Activated CD8-positive, alpha-beta memory T cell treated with anti-CD3 and anti-CD28 coated beads for 48 hours (primary cell): ENCODE results near the gene PTGIS.
A peak's percentile ranks its signal among the peaks of the same experiment; 100 is the strongest.

Experiments
- DNase-seq, 3 experiments: peaks; one replicate each; pipeline ENCODE4 v3.0.0-alpha.2; 2020; ENCODE audit warnings: low read depth in 2 of 3, low spot score in 2 of 3

PTGIS gene

DNA sequence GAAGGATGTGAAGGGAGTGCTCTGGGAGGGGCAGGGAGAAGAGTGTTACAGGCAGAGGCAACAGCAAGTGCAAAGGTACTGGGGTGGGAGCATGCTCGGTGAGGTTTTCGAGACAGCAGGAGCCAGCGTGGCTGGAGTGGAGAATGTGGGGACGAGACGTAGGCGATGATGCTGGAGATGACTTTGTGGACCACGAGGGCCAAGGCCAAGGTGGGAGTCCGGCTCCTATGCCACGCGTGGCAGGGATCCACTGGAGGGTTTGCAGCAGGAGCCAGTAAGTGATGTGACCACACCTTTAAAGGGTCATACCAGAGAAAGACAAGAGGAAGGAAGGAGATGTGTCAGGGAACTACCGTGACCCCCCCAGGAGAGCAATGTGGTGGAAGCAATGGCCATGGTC is 7.3 kb downstream of the PTGIS start:
- DNase-seq, result no peak

DNA sequence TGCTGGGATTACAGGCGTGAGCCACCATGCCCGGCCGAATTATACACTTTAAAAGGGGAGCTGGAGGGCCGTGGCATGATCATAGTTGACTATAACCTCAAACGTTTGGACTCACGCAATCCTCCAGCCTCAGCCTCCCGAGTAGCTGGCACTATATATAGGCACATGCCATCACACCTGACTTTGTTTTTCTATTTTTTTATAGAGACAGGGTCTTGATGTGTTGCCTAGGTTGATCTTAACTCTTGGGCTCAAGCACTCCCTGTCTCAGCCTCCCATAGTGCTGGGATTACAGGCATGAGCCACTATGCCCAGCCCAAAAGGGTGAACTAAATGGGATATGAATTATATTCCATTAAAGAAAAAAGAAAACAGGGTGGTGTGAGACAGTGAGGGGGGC is 7.8 kb downstream of the PTGIS start:
- no peak for DNase-seq

DNA sequence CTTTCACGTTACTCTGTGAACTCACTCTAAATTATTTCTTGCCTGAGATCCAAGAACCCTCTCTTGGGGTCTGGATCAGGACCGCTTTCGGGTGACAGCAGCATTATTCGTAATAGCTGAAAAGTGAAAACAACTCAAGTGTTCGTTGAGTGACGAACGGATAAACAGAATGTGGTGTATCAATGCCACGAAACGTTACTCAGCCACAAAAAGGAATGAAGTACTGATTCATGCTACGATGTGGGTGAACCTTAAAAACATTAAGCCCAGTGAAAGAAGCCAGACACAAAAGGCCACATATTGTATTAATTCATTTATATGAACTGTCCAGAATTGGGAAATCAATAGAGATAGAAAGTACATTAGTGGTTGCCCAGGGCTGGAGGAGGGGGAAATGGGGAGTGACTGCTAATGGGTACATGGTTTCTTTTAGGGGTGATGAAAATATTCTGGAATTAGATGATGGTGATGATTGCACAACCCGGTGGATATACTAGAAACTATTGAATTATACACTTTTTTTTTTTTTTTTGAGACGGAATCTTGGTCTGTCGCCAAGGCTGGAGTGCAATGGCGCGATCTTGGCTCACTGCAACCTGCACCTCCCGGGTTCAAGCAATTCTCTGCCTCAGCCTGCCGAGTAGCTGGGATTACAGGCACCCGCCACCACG is 8.4 kb downstream of the PTGIS start:
- no peak for DNase-seq

DNA sequence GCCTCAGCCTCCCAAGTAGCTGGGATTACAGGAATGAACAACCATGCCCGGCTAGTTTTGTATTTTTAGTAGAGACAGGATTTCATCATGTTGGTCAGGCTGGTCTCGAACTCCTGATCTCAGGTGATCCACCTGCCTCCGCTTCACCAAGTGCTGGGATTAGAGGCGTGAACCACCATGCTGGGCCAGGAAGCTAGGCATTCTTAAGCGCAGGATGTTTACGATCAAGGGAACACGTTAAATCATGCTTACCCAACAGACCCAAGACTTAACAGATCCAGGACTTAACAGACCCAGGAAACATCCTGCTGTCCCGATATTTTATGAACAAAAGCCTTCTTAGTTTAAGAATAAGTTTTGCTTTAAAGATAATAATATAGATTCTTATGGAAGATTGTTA is 9.1 kb downstream of the PTGIS start:
- no peak for DNase-seq

DNA sequence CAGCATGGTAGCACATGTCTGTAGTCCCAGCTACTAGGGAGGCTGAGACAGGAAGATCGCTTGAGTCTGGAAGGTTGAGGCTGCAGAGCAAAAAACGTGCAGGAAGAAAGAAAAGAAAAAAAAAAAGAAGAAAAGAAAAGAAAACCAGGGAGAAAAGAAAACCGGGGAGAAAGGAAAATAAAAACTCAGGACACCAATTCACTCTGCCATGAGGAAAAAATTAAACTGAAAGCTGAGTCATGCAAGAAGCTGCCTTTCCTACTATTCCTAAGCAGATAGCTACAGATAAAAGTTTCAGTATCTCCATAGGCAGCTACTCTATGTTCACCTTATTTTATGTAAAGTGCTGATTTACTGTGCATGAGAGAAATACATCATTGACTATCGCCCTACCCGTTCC is 10.5 kb downstream of the PTGIS start:
- DNase-seq, result no peak

DNA sequence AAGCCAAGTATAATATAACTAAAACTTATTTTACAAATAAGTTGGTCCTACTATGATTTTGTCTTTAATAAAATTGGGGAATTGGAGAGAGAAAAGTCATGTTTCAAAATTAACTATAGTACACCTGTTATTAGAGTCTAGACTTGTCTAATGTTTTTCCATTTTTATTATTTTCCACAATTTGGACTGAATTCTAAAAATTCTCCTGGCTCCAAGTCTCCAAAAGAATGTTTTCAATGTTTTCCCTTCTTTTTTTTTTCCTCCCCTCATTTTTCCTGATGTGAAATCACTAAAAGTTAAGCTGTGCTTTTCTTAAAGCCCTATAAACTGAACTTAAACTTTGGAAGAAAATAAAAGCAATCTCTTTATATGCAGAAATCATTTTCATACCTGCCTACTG is 11.3 kb downstream of the PTGIS start:
- DNase-seq, result no peak

DNA sequence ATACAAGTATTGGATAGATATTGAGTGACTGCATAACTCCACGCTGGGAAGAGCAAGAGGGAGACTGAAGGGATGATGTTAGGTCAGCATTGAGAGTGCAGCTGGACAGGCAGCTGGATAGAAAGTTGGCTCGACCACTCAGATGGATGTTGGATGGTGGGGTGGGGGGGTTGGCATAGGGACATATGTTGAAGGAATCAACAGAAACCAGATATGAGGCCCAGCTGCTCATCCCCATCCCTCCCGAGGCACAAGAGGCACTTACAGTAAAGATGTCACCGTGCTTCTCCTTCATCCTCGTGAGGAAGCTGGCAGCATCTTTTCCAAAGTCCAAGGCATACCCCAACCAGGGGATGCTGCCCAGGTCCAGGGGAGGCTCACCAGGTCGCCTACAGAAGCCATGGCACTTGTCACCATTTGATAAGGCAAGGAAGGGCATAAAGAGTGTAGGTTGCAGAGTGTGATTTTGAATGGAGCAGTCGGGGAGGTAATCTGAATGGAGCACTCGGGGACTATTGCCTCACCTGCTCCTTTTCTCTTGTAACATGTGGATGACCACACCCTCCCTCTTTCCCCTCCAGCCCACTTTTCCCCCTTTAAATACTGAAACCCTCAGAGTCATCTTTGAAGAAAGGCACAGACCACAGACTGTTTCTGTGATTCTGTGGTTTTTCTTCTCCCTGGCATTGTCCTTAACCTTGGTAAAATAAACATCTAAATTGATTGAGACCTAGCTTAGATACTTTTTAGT is 18.0 kb downstream of the PTGIS start:
- no peak for DNase-seq

DNA sequence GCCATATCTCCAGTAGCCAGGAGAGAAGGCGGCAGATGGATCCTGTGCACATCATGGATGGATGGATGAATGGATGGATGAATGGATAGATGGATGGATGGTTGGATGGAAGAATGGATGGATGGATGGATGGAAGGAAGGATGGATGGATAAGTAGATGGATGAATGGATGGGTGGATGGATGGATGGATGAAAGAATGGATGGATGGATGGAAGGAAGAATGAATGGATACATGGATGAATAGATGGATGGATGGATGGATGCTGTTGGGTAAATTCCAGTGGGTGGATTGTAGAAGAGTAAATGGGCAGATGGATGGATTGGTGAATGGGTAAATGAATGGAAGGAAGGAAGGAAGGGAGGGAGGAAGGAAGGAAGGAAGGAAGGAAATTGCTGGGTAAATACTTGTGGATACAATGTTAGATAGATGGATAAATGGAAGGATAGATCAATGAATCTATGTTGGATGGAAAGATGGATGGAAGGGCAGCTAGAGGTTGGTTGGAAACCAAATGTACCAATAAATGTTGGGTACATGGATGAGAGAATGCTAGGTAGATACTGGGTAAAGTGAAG is 19.5 kb downstream of the PTGIS start:
- DNase-seq, result no peak

DNA sequence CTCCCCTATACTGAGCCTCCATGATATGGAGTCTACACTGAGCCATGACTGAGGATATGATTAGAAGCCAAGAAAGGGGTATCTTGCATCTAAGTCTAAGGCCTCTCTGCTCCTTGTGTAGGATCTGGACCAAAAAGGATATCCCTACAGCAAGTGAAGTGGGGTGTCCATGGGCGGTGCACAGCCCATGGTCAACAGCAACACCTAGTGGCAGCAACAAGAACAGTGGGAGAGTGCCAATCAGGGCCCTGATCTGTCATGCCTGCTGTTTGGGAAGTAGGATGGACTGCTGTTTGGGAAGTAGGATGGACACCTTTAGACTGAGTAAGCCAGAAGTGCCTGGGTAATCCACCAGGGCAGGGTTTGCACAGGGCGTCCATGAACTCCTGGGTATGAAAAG is 22.4 kb downstream of the PTGIS start:
- DNase-seq, result no peak

DNA sequence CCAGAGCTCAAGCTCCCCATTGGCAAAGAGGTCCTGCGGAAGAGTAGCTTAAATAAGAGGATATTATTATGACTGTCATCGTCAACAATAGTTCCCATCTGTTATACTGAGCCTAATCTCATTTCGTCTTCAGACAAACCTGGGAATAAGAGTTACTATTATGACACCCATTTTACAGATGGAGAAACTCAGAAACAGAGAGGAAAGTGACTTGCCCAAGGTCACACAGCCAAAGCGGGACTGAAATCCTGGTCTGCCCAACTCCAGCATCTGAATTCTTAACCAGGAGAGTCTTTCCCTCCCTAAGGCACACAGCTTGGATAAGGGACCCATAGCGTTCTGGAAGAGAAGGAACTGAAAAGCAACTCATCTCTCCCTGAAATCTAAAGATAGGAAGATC is 23.4 kb downstream of the PTGIS start:
- DNase-seq, result no peak

DNA sequence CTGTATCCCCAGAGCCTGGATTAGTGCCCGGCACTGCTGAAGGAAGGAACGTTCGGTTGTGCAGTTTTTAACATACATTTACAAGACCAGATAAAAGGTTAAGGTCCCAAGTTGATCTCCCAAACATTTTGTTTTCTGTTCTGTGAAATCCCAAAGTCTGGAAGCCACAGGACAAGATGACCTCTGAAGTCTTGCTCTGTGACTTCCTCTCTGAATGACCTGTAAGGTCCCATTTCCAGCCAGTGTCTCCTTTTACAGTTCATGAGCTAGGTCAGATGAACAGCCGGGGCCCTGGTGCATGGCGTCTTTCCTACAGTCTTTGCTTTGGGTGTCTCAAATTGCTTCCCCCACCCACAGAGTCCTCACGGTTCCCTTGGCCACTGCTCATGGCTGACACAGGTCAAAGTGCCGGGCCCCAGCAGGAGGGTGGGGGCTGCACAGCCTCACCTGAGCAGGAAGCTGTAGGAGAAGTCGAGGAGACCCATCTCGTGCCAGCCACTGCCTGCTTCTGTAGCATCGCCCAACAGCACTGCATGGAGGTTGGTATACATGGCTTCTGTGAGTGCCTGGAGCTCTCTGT is 24.0 kb downstream of the PTGIS start:
- no peak for DNase-seq

DNA sequence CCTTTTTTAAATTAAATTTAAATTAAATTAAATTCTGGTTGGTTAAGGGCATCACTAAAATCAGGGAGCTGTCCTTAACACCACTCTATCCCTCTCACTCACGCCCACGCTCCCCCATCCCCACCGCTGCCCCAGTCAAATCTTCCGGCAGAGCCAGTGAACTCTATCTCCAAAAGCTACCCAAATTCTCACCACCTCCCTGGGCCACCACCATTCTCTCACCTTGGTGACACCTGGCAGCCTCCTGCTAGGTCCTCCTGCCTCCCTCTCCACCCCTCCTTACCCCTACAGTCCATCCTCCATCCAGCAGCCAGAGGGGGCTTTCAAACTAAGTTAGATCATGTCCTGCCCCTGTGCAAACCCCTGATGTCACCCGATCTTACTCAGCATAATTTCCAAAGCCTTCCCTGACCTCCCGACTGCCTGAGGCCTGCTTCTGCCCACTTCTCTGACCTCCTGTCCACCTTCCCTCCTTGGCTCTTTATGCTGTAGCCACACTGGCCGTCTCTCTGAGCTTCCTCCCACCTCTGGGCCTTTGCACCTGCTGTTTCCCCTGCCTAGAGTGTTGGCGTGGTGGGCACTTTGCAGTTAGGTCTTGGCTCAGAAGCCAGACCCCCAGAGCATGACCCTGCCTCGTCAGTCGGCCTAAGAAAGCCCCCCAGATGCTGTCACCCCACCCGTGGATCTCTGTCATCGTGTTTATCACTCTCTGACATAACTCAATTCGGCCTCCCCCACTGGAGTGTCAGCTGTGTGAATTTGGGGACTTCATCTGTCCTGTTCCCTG is 24.7 kb downstream of the PTGIS start:
- DNase-seq, result no peak

DNA sequence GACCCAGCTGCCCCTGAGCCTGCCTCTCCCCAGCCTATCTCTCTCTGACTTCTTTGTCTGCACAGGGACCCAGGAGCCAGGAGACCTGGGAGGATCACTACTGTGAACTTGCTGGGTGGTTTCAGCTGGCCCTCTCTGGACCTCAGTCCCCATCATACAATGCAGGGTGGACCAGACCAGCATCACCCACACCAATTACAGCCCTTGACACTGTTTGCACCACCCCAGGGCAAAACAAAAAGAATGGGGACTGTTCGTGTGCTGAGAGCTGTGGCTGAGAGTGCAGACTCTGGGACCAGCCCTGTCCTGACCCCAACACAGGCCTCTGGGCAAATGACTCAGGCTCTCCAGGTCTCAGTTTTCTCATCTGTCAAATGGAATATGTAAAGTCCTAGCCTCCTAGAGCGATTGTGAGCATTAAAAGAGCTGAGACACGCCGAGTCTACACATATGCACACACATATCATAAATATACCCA is 25.4 kb downstream of the PTGIS start:
- DNase-seq, result no peak

DNA sequence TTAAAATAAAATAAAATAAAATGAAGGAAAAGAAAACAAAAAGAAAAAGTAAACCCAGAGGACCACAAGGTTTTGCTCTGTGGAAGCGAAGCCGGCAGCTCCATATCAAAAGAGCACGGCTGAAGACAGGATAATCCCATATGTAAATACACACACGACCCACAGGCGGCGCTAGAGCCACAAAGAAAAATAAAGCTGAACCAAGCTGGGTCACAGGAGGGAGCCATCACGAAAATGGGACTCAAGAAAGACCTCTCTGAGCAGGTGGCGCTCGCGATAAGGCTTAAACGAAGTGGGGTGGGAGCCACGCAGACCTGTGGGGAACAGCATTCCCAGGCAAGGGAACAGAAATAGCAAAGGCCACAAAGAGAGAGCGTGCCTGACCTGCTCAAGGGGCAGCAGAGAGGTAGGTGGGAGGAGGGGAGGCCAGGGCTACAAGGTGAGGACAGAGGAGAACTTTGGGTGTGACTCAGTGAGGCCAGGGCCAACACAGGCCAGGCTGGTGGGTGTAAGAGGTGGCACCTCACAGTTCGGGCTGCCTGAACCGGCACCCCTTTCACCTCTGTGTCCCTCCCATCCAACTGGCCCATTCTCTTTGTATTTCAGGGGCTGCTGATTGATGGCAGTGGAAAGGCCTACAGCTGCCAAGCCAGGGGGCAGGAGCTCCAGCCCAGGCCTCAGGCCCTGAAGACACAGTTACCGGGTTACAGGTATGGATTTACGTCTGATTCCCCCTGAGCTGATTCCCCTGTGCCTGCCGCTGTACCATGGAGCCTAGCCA is 26.0 kb downstream of the PTGIS start:
- peak; percentile 38 to 63 (median 57) for DNase-seq

DNA sequence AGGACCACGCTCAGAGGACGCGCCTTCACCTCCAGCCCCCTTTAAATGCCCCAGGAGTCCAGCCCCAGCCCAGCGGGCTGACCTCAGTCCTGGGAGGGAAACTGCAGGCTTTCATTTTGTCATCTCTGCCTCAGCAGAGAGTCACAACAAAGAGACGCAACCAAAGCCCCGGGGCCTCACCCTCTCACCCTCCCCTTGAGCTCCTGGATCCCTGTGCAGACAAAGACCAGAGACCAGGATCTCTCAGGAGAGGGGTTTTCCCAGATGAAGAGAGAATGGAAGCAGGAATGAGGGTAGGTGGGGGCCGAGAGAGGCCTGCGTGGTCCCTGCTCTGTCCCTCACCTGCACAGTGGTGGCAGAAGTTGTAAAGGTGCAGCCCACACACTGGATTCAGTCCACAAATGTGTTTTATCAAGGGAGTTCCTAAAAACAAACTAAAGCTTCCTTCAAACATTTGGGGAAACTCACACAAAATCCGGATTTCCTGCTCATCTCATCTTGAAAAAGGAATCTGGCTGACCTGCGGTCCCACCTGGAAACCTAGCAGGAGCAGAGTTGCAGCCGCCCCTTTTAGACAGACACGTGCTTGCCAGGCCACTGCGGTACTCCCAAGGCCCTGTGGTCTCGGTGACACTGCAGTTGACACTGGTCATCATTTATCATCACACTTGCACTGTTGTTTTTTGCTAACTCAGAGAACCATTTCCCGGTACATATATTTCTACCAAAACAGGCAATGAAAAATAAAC is 27.1 kb downstream of the PTGIS start:
- no peak for DNase-seq

DNA sequence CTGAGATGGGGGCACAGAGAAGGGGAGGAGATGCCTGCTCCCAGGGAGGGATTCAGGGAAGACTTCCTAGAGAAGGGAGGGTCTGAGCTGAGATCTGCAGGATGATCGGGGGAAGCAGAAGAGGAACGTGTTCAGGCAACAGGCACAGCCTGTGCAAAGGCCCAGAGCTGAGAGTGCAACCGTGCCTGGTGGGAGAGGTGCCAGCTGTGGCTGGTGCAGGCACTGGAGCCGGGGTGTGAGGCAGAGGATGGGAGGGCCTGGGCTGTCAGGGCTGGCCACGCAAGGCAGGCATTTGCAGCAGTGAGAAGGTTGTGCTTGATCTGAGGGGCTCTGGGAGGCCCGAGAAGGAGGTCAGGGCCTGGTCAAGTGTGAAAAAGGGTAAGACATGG is 27.7 kb downstream of the PTGIS start:
- DNase-seq, result no peak

DNA sequence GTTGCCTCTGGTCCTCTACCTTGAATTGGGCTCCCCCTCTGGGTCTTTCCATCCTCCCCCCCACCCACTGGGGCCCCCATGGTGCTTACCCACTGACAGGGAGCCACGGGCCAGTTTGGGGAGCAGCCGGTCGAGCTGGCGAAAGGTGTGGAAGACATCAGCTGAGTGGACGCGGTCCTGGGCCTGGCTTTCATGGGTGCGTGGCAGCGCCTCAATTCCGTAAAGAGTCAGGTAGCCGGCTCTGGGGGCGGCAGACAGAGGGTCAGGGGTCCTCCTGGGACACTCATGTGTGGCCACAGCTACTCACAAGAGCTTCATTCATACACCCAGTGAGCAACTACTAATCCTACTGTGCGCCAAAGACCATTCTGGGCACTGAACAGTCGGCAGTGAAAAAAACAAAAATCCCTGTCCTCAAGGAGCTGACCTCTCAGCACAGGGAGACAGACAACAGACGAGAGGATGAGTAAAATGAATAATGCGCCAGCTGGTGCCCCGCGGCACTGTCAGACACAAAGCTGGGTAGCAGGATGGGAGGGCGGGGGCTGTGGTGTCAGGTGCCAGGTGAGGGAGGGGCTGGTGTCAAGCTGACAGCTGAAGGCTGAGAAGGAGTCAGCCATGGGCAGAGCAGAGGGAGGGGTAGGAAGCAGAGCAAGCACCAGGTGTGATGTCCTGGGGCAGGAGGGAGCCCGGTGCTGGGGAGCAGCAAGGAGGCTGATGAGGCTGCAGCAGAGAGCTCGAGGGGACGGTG is 28.3 kb downstream of the PTGIS start:
- DNase-seq, result no peak

DNA sequence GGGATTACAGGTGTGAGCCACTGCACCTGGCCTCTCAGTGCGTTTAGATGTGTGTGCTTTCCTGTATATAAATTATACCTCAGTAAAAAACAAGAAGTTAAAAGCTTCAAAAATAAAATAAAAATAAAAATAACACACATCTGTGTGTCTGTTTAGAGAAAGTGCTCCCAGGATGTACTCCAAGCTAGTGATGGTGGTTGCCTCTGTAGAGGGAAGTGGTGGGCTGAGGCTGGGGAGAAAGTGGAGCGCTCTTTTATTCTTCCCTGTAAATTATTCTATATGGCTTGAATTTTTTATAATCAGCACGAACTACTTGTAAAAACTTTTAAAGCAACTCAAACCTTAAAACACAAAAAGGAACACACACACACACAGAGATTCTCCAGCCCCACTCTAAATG is 29.0 kb downstream of the PTGIS start:
- no peak for DNase-seq

DNA sequence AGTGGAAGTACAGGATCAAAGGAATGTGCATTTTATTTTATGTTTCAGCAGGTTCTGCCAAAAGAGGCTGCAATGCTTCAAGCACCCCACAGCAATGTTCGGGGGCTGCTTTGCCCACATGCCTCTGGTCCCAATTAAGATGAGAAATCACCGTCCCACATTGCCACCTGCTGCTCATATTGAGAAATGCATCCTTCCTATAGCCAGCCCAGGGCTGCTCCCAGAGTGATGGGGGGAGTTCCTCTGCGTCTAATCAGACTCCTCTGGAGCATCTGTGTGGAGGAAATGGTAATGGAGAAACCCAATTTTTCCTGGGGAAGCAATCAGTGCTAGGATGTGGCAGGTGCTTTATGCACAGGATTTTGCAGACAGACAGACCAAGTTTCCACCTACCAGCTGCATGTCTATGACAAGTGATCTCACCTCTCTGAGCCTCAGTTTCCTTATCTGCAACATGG is 33.7 kb downstream of the PTGIS start:
- peak in 1 of 3 experiments; percentile 22 for DNase-seq
